Spleen (tissue), 7 donors: ENCODE measurements around the gene HSFX3.

ENCODE experiments used
- POLR2A ChIP-seq, 3 donors: fragments of 450-650 bp; IDR thresholded peaks; one replicate each; pipeline ENCODE4 v1.5.1; 2017; ENCODE audit warnings: antibody characterized with exemption in 3 of 3, mild to moderate bottlenecking in 1 of 3
- TF ChIP-seq, protein P1 (sequence below), 11 experiments: fragments of 200-600 bp in 7 of 11; fragments of 450-650 bp in 4 of 11; sonication (generic) in 4 of 11; IDR thresholded peaks in 8 of 11; conservative IDR thresholded peaks in 3 of 11; 1 replicate in 7 of 11; 2 replicates in 4 of 11; pipeline versions ENCODE4 v1.4.0 to v1.8.0; 2016 to 2021; ENCODE audit warnings: antibody characterized with exemption in 11 of 11, inconsistent platforms in 4 of 11, mild to moderate bottlenecking in 1 of 11
- donor health status: DM: no; HTN: no; CAD: no; lungs with moderate emphysema.
- donor health status: DM: no; HTN: no; CAD: no.
- donor health status: DM: no; HTN: no; CAD: no.

DNA sequence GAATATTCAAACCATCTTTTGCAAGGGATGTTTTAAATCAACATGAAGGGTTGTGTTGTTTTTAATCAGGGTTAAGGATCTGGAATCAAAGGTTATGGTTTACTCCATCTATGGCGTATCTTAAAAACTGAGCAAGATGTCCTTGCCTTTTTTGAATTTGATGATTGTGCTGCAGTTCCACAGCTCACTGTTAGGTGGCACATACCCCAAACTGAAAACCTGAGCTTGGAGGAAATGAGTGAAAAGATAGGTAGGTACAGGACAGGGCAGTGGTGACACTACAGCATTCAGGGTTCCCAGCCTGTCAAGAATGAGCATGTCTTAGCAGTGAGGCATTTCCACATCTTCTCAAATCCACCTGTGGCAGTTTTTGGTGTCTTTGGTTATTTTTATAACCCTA lies 22.0 kb downstream of the HSFX3 start:
- TF ChIP-seq, protein P1, sequence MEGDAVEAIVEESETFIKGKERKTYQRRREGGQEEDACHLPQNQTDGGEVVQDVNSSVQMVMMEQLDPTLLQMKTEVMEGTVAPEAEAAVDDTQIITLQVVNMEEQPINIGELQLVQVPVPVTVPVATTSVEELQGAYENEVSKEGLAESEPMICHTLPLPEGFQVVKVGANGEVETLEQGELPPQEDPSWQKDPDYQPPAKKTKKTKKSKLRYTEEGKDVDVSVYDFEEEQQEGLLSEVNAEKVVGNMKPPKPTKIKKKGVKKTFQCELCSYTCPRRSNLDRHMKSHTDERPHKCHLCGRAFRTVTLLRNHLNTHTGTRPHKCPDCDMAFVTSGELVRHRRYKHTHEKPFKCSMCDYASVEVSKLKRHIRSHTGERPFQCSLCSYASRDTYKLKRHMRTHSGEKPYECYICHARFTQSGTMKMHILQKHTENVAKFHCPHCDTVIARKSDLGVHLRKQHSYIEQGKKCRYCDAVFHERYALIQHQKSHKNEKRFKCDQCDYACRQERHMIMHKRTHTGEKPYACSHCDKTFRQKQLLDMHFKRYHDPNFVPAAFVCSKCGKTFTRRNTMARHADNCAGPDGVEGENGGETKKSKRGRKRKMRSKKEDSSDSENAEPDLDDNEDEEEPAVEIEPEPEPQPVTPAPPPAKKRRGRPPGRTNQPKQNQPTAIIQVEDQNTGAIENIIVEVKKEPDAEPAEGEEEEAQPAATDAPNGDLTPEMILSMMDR (IDR thresholded peaks at IDR 0.05 in 8 of 11, conservative IDR thresholded peaks at IDR 0.05 in 3 of 11), result peak; percentile 25 to 65 (median 54)
- TF ChIP-seq POLR2A (IDR thresholded peaks at IDR 0.05), result no peak
